SK-N-DZ (cell line): ENCODE measurements around the gene GRM8.

ENCODE experiments used
- DNase-seq: peaks from one replicate; pipeline ENCODE4 v3.0.0-alpha.2; 2015; ENCODE audit warnings: low spot score

Gene GRM8

GRCh38 chr7:127150543-127150942, 102.2 kb downstream of the GRM8 start:
- no peak for DNase-seq

- DNase-seq: no peak
Measured at GRCh38 chr7:127146746-127147536, 105.8 kb downstream of the GRM8 start.

GRCh38 chr7:127137146-127137545, 115.6 kb downstream of the GRM8 start:
- DNase-seq: peak; percentile 71

GRCh38 chr7:127135871-127136485, 116.8 kb downstream of the GRM8 start:
- DNase-seq: peak; percentile 88

DNA sequence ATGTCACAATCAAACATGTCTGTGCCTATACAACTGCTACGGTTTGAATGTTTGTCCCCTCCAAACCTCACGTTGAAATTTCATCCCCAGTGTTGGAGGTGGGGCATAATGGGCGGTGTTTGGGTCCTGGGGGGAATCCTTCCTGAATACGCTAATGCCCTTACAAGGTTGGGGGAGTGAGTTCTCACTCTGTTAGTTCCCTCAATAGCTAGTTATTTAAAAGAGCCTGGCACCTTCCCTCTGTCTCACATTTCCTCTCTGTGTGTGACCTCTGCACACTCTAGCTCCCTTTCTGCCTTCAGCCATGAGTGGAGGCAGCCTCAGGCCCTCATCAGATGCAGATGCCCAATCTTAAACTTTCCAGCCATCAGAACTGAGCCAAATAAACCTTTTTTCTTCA, 129.5 kb downstream of the GRM8 start:
- no peak for DNase-seq

DNA sequence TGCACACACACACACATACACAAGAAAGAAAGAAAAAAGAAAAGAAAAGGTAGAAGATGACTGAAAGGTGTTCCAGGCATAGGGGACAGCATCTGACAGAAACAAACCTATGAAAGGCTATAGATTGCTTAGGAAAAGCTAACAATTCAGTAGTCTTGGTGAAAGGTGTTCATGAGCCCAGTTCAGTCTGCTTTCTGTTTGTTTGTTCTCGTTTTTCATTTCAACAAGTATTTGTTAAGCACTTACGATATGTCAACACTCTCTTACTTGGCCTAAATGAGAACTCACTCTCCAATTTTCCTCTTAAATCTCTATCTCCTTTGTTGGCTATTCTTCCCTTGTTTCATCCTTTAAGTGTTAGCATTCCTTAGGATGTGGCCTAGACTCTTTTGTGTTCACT, 133.2 kb downstream of the GRM8 start:
- no peak for DNase-seq

DNA sequence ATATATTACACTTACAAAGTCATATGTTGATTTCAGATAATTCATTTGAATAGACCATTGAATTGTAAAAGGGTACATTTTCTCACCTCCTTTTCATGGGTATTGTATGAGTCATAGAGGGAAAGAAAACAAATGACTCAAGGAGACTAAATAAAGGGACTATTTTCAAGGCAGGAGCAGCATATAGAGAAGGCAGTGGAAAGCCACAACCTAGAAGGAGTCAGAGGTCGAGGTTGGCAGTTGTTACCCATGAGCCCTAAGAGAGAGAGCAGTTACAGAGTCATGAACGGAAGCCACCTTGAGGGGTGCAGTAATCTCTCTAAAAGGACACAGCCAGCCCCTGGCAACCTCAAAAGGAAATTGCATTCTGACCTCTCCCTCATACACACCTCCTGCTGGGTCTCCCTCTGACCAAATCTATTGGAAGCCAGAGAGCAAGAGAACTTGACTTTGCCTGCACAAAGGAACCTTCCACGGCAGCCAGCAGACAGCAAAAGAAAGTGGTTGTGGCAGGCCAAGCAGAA, 137.9 kb downstream of the GRM8 start:
- no peak for DNase-seq

- DNase-seq: peak; percentile 34
Measured at GRCh38 chr7:127107601-127108007, 145.1 kb downstream of the GRM8 start.

GRCh38 chr7:127093340-127093739, 159.4 kb downstream of the GRM8 start:
- DNase-seq: no peak

- DNase-seq: no peak
Measured at GRCh38 chr7:127091620-127092019, 161.1 kb downstream of the GRM8 start.

- DNase-seq: no peak
Measured at GRCh38 chr7:127089146-127089545, 163.6 kb downstream of the GRM8 start.

DNA sequence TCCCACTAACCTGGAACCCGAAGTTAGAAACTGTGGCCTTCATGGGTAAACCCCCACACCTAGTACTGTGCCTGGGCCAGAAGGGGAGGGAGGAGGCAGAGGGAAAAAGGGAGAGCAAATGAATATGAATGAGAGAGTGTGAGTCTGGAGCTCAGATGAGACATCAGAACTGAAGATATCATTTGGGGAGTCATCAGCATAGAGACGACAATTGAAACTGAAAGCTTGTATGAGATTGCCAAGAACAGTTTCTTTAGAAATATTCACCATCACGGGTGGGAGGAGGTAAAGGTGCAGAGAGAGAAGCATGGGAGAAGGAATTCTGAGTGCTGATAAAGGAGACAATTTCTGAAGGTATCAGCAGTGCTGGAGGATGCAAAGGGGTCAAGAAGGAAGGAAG, 171.2 kb downstream of the GRM8 start:
- no peak for DNase-seq

GRCh38 chr7:127080576-127080975, 172.2 kb downstream of the GRM8 start:
- DNase-seq: no peak

DNA sequence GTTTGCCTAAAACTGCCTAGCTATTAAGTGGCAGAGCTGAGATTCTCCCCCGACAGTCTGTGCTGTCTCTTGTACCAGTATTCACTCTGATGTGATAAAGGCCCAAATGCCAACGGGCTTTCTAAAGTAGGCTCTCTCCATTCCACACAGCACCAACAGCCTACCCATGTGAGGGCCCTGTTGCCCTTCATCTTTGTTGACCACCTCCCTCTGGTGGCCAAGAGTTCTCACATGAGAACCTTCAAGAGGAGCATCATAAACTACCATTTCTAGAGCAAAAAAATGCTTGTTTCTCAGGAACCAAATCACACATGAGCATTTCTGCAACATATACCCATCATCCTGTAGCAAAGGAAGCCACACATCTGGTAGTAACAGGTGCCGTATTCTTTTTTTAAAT, 185.8 kb downstream of the GRM8 start:
- peak; percentile 50 for DNase-seq

GRCh38 chr7:127059475-127059874, 193.3 kb downstream of the GRM8 start:
- DNase-seq: no peak

GRCh38 chr7:127057918-127058317, 194.8 kb downstream of the GRM8 start:
- no peak for DNase-seq

DNA sequence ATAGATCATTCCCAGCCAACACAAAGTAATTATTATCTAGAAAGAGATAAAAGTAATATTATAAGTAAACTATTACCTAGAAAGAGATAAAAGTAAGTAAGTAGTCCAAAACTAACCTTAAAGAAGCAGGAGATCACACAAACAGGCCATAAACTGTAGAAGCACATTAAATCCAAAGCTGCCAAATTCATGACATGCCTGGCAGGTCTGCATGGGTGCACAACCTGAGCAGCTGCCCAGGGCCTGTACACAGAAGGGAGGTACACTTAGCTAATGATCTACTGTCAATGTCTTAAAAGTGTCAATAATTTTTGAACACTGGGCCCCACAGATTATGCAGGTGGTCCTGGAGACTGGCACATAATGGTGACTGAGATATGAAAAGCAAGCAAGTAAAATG, 196.5 kb downstream of the GRM8 start:
- DNase-seq: no peak

DNA sequence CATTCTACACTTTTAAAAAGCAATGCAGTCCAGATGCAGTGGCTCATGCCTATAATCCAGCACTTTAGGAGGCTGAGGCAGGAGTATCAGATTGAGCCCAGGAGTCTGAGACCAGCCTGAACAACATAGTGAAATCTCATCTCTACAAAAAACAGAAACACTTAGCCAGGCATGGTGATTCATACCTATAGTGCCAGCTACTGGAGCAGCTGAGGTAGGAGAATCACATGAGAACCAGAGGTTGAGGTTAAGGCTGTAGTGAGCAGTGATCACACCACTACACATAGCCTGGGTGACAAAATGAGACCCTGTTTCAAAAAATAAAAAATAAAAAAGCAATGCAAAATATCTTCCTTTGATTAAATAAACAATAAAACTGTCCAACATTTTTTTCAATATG, 205.2 kb downstream of the GRM8 start:
- no peak for DNase-seq

DNA sequence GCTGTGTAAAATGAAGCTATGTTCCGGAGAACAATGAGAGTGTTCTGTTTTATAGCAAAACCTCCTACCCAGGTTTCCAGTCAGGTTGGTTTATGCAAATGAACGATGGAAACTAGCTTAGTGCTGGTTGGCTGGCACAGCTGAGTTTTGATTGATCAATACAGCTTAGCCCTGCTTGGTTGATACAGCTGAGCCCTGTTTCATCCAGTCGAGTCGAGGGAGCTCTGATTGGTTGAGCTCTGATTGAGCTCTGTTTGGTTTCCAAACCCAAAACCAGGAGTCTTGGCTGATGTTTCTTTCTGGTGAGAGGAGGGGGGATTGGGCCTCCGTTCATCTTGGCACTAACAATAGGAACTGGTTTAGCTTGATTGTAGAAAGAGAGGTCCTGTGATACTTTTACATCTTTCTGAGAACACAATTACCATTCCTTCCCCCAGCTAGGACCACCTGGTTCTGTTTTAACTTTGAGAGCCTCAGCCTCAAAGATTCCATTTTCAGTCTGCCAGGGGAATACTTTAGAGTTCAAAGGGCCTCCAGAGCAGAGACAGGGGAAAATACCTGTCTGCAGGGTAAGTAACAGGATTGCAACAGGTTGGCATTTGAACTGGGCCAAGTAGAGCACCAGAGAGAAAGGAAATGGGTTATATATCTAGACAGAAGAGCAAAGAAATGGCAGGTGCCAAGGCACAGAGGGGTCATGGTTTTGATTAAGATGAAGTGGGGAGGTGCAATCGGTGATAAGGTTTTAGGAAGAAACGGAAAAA, 210.9 kb downstream of the GRM8 start:
- no peak for DNase-seq

DNA sequence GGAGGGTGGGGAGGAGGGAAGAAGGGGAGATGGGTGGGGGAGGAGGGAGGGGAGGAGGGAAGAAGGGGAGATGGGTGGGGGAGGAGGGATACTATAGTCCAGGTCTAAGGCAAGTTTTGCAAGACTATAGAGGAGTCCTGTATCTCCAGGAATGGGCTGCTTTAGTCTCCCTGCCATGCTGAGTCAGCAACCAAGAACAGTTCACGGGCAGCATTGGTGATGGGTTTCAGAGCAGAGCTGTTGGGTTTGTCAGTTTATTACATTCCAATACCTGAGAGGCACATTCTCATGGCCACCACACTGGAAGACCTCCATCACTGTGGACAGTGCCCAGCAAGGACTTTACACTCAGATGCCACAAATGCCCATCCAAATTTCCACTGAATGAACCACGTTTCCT, 212.7 kb downstream of the GRM8 start:
- no peak for DNase-seq

- DNase-seq: no peak
Measured at GRCh38 chr7:127039541-127039940, 213.2 kb downstream of the GRM8 start.

- DNase-seq: no peak
Measured at GRCh38 chr7:127035203-127035849, 217.4 kb downstream of the GRM8 start.
